C4-2B (cell line): ENCODE measurements around the gene MYH15.

Source experiments
- CTCF ChIP-seq: fragments of 450-650 bp; conservative IDR thresholded peaks from 2 replicates; pipeline ENCODE4 v1.5.1; 2017; ENCODE audit warnings: mild to moderate bottlenecking
- ZFX ChIP-seq: fragments of 450-650 bp; IDR thresholded peaks from 2 replicates; pipeline ENCODE4 v1.6.1; 2017

GRCh38 chr3:108403686-108404345, 106.6 kb downstream of the MYH15 start:
- TF ChIP-seq CTCF (no peak), ZFX (no peak)
